ENCODE data around the gene AFAP1.

DNA sequence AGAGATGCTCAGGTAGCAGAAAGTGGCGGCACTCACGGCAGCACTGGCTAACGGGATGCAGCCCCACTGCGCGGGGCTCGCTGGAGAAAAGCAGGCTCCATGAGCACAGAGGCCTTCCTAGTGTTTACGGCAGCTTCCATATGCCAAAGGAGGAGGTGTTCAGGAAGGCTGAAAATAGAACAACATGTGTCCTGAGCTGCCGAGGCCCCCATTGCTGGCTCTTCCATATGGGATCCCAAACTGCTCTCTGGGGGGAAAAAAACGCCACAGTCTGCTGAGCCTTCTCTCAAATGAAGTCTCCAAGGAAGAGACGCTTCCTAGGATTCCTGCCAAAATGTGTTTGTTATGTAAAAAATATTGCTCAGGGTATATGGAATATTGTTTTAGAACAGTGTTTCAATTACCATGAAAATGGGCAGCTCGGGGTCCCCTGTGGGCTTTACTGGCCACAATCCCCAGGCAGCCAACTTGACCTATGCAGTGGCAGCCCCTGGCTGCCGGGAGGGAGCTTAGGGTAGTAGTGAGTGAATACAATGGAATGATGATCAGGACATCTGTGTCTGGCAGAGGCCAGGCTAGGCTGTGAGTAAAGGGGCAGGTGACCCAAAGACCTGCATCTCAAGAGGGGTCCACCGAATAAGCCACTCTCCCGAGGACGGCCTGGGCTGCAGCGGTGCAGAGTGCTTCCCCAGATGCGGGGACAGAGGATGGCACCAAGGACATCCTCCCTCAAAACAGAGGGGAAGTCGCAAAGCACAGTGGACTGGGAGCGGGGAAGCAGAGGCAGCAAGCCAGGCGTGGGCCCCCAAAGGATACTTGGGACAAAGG, 170.1 kb downstream of the AFAP1 start:
- TF ChIP-seq, protein P1, sequence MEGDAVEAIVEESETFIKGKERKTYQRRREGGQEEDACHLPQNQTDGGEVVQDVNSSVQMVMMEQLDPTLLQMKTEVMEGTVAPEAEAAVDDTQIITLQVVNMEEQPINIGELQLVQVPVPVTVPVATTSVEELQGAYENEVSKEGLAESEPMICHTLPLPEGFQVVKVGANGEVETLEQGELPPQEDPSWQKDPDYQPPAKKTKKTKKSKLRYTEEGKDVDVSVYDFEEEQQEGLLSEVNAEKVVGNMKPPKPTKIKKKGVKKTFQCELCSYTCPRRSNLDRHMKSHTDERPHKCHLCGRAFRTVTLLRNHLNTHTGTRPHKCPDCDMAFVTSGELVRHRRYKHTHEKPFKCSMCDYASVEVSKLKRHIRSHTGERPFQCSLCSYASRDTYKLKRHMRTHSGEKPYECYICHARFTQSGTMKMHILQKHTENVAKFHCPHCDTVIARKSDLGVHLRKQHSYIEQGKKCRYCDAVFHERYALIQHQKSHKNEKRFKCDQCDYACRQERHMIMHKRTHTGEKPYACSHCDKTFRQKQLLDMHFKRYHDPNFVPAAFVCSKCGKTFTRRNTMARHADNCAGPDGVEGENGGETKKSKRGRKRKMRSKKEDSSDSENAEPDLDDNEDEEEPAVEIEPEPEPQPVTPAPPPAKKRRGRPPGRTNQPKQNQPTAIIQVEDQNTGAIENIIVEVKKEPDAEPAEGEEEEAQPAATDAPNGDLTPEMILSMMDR (IDR thresholded peaks at IDR 0.05): no peak
- TF ChIP-seq POLR2A (IDR thresholded peaks at IDR 0.05): no peak

Measured in esophagus squamous epithelium (tissue), 4 donors.